Rectal smooth muscle tissue (tissue), 1 donor: ENCODE measurements around the gene CTDSPL.
A peak's percentile ranks its signal among the peaks of the same experiment; 100 is the strongest.

Source experiments
- H3K27ac ChIP-seq: one replicate; pipeline ENCODE4 v1.7.0; 2013; ENCODE audit warnings: low read depth, low read length, inconsistent platforms
- H3K27me3 ChIP-seq: one replicate; pipeline ENCODE4 v1.7.0; 2013; ENCODE audit warnings: low read length; ENCODE audit not compliant: control insufficient read depth, insufficient read depth
- H3K36me3 ChIP-seq: one replicate; pipeline ENCODE4 v1.7.0; 2013; ENCODE audit warnings: low read length; ENCODE audit not compliant: control insufficient read depth, insufficient read depth
- H3K4me1 ChIP-seq: one replicate; pipeline ENCODE4 v1.7.0; 2013; ENCODE audit warnings: low read length; ENCODE audit not compliant: control insufficient read depth, insufficient read depth
- H3K4me3 ChIP-seq: one replicate; pipeline ENCODE4 v1.7.0; 2013; ENCODE audit warnings: low read length
- H3K9ac ChIP-seq: one replicate; pipeline ENCODE4 v1.7.0; 2013; ENCODE audit warnings: low read length

The CTDSPL gene

GRCh38 chr3:37930495-37930894 is 68.8 kb downstream of the CTDSPL start:
- Histone ChIP-seq H3K4me1 (peaks cover 9% of the 10 kb centered on the region), H3K27me3 (no peaks in the 10 kb centered on the region), H3K9ac (no peak overlapping the region), H3K27ac (no peak overlapping the region), H3K36me3 (no peaks in the 10 kb centered on the region), H3K4me3 (no peak overlapping the region)

- Histone ChIP-seq H3K36me3 (no peaks in the 10 kb centered on the region), H3K4me1 (peaks cover 13% of the 10 kb centered on the region), H3K4me3 (no peak overlapping the region), H3K27me3 (no peaks in the 10 kb centered on the region), H3K27ac (no peak overlapping the region), H3K9ac (no peak overlapping the region)
Measured at GRCh38 chr3:37932505-37932904, 70.8 kb downstream of the CTDSPL start.

GRCh38 chr3:37934631-37935289 is 73.1 kb downstream of the CTDSPL start:
- Histone ChIP-seq H3K9ac (no peak overlapping the region), H3K27me3 (no peaks in the 10 kb centered on the region), H3K4me1 (peaks cover 13% of the 10 kb centered on the region), H3K27ac (no peak overlapping the region), H3K4me3 (no peak overlapping the region), H3K36me3 (no peaks in the 10 kb centered on the region)

GRCh38 chr3:37935290-37935668 is 73.6 kb downstream of the CTDSPL start:
- H3K27me3 ChIP-seq: no peaks in the 10 kb centered on the region
- peak overlapping the region; percentile 18 for H3K4me3 ChIP-seq
- no peaks in the 10 kb centered on the region for H3K36me3 ChIP-seq
- peak overlapping the region; percentile 60 for H3K27ac ChIP-seq
- H3K9ac ChIP-seq: no peak overlapping the region
- peaks cover 16% of the 10 kb centered on the region for H3K4me1 ChIP-seq

GRCh38 chr3:37935756-37936666 is 74.3 kb downstream of the CTDSPL start:
- Histone ChIP-seq H3K9ac (no peak overlapping the region), H3K27me3 (no peaks in the 10 kb centered on the region), H3K4me3 (peak overlapping the region; percentile 18), H3K4me1 (peaks cover 17% of the 10 kb centered on the region), H3K27ac (peak overlapping the region; percentile 60), H3K36me3 (no peaks in the 10 kb centered on the region)

GRCh38 chr3:37937156-37937555 is 75.5 kb downstream of the CTDSPL start:
- Histone ChIP-seq H3K9ac (no peak overlapping the region), H3K27ac (no peak overlapping the region), H3K36me3 (no peaks in the 10 kb centered on the region), H3K4me1 (peaks cover 16% of the 10 kb centered on the region), H3K27me3 (no peaks in the 10 kb centered on the region), H3K4me3 (no peak overlapping the region)

- Histone ChIP-seq H3K4me1 (peaks cover 23% of the 10 kb centered on the region), H3K27ac (no peak overlapping the region), H3K4me3 (no peak overlapping the region), H3K27me3 (no peaks in the 10 kb centered on the region), H3K9ac (no peak overlapping the region), H3K36me3 (no peaks in the 10 kb centered on the region)
Measured at GRCh38 chr3:37938011-37938410, 76.3 kb downstream of the CTDSPL start.

- Histone ChIP-seq H3K9ac (no peak overlapping the region), H3K36me3 (no peaks in the 10 kb centered on the region), H3K27me3 (no peaks in the 10 kb centered on the region), H3K4me3 (no peak overlapping the region), H3K4me1 (peaks cover 33% of the 10 kb centered on the region), H3K27ac (no peak overlapping the region)
Measured at GRCh38 chr3:37940242-37940908, 78.7 kb downstream of the CTDSPL start.

- H3K9ac ChIP-seq: no peak overlapping the region
- no peaks in the 10 kb centered on the region for H3K27me3 ChIP-seq
- peaks cover 32% of the 10 kb centered on the region for H3K4me1 ChIP-seq
- H3K27ac ChIP-seq: peak overlapping the region; percentile 0
- H3K4me3 ChIP-seq: no peak overlapping the region
- no peaks in the 10 kb centered on the region for H3K36me3 ChIP-seq
Measured at GRCh38 chr3:37941608-37942508, 80.2 kb downstream of the CTDSPL start.

GRCh38 chr3:37942646-37943045 is 81.0 kb downstream of the CTDSPL start:
- Histone ChIP-seq H3K4me1 (peaks cover 32% of the 10 kb centered on the region), H3K27me3 (no peaks in the 10 kb centered on the region), H3K36me3 (no peaks in the 10 kb centered on the region), H3K9ac (no peak overlapping the region), H3K27ac (no peak overlapping the region), H3K4me3 (no peak overlapping the region)

GRCh38 chr3:37943126-37943525 is 81.4 kb downstream of the CTDSPL start:
- Histone ChIP-seq H3K36me3 (no peaks in the 10 kb centered on the region), H3K27me3 (no peaks in the 10 kb centered on the region), H3K9ac (no peak overlapping the region), H3K4me1 (peaks cover 32% of the 10 kb centered on the region), H3K27ac (peak overlapping the region; percentile 29), H3K4me3 (no peak overlapping the region)
